Measurements from ENCODE around the gene SDCBP2.

The SDCBP2 gene

DNA sequence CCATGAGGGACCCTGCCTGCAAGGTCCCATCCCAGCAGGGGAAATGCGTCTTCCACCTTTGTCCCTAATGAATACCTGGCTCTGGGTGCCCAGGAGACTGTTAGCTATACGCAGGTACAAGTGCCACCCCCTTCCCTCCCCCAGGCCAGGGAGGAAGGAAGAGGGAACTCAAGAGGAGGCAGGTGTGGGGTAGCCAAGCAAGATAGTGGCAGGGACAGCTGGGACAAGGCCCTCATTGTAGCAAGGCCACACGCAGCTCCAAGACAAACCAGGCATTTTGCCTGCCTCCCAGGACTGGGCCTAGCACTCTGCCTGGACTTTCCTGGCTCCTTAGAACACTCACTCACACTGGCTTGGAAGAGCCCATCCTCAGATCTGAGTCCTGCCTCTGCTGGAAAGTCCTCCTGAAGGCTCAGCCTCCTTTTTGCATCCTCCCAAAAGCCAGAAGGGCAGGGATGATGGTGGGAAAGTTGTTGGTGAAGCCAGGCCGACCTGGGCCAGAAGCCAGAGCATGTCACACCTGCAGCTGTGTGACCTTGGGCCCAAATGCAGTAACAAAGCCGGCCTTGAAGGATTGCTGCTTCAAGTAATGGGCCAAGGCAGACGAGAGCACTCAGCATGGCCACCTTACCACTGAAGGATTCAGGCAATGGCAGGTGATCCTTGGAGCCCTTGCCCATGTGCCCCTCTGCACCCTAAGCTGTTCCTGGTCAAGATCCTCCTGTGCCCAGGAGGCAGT is 35.1 kb downstream of the SDCBP2 start:
- no peak for DNase-seq

DNA sequence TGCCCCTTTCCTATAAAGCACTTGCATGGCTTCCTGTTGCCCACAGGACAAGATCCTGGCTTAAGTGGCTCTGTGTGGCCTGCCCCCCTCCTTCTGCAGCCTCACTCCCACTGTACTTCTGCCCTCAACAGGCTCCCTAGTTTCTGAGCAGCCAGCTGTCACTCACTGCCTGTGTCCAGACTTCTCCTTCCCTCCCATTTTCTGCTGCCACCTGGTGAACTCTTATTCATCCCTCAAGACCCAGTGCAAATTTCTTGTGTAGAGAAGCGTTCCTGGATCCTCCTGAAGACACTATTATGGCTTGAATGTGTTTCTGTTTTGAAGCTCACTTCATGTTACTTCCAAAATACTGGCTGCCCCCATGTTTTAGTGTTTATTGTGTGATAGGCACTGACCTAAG is 36.3 kb downstream of the SDCBP2 start:
- DNase-seq = no peak

DNA sequence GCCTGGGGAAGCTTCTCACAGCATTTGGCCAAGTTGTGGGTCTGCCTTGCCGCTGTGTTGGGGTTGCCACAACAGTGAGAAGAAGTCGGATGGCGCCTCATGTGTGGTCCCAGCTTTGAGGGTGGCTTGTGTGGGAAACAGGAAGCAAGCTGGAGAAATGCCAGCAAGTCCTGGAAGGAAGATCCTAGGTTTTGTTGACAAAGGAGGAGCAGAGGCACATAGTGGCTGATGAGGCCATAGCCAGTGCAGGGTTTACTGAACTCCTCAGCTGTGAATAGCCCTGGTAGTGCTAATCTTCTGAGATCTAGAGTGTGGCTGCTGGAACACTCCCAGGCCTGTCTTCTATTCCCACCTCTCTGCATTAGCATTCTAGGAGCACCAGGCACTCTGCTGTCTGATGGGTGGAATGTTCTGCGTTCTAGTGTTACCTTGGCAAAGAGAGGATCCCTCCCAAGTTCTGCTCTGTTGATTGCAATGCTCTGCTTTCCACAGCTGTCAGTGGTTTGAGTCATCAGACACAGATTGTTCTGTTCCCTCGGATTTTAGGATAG is 37.7 kb downstream of the SDCBP2 start:
- DNase-seq = no peak

DNA sequence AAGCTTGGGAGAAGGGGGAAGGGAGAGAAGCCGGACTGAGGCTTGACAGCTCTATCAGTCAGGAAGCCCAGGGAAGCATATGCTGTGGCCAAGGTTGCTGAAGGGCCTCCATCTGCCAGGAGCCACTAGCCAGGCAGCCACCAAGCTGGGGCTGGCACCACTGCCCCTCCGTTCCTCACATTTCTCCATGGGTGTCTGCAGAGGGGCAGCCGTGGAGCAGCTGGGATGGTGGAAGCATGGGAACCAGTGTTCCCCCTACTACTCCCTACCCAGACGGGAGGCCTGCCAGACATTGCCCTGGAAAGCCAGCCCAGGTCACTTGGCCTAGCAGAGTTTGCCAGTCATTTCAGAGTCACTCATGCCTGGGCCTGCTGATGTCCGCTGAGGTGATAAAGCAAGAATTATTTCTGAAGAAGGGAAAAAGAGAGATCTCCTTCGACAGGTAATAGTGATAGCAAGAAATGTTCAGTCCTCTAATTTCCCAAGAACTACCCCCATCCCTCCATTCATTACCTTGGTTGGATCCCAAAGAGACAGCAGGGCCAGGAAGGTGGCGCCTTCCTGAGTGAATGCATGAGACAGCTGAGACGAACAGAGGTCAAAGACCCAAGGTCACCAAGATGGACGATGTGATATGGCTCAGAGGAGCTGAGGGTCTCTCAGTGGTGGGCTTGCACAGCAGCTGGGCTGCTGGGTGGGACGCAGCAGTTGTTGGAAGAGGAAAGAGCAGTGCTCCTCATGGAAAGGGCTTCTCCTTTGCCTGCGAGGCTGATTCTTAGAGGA is 41.0 kb downstream of the SDCBP2 start:
- no peak for DNase-seq

- no peak for DNase-seq
These were observed 41.6 kb downstream of the SDCBP2 start for GRCh38 chr20:1287306-1287705.

- DNase-seq = no peak
These were observed 42.5 kb downstream of the SDCBP2 start for GRCh38 chr20:1286267-1287024.

DNA sequence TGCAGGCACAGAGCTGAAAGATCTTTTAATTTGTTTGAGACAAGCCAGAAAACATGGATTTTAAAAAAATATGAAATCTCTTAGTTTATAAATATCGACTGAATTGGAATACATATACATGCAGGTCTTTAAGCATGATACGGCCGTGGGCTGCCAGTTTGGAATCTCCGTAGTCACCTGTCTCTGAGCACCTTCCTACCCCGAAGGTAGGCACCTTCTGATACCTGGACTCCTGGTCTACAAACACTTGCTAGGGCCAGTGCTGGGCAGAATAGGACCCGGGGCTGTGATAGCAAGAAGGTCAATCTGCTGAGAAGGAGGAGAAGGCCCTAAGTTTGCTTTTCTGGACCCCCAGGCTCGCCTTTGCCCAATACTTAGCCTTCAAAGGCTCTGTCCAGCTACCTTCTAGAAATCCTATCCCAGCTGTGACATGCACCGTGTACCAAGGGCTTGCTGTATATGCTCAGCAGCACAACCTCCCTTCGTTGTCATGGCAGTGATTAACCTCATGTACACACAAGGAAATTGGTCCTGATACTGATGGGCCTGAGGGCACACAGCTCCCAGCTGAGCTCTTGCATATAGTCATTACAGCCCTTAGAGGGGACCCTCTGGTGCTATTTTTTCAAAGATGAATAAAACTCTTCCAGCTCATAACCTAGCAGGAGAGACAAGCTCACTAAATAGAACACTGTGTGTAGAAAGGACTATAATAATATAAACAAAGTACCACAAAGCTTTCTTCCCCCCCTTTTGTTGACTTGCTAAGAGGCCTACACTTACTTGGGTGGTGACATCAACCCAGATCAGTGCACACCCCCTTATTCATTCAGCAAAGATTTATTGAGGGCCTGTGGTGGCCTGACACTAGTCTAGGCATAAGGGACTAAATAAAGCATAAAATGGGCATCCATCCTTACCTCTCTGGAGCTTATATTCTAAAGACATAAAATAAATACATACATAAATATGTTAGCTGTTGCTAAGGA is 45.1 kb downstream of the SDCBP2 start:
- DNase-seq = no peak

GRCh38 chr20:1282966-1283365 is 46.0 kb downstream of the SDCBP2 start:
- no peak for DNase-seq

- no peak for DNase-seq
These were observed 47.5 kb downstream of the SDCBP2 start for GRCh38 chr20:1281279-1282057.

- DNase-seq = no peak
These were observed 48.5 kb downstream of the SDCBP2 start for GRCh38 chr20:1280195-1281102.

DNA sequence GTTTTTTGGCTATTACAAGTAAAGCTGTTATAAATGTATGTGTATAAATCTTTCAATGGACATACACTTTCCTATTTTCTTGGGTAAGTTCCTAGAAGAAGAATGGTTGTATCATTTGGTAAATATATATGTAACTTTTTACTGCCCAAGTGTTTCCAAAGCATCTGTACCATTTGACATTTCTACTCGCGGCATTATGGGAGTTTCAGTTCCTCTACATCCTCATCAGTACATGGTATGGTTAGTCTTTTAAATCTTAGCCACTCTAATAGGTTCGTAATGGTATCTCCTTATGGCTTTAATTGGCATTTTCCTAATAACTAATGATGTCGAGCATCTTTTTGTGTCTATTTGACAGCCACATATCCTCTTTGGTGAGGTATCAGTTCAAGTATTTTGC is 49.9 kb downstream of the SDCBP2 start:
- no peak for DNase-seq

DNA sequence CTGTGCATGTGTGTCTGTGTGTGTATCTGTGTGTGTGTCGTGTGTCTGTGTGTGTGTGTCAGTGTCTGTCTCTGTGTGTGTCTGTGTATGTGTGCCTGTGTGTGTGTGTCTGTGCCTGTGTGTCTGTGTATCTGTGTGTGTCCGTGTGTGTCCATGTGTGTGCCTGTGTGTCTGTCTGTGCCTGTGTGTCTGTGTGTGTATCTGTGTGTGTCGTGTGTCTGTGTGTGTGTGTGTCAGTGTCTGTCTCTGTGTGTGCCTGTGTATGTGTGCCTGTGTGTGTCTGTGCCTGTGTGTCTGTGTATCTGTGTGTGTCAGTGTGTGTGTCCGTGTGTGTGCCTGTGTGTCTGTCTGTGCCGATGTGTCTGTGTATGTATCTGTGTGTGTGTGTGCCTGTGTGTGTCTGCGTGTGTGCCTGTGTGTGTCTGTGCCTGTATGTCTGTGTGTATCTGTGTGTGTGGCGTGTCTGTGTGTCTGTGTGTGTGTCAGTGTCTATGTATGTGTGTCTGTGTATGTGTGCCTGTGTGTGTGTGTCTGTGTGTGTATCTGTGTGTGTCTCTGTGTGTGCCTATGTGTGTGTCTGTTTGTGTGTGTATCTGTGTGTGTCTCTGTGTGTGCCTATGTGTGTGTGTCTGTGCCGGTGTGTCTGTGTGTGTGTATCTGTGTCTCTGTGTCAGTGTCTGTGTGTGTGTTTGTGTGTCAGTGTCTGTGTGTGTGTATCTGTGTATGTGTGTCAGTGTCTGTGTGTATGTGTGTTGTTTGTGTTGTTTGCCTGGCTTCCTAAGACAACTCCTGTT is 51.2 kb downstream of the SDCBP2 start:
- no peak for DNase-seq

DNA sequence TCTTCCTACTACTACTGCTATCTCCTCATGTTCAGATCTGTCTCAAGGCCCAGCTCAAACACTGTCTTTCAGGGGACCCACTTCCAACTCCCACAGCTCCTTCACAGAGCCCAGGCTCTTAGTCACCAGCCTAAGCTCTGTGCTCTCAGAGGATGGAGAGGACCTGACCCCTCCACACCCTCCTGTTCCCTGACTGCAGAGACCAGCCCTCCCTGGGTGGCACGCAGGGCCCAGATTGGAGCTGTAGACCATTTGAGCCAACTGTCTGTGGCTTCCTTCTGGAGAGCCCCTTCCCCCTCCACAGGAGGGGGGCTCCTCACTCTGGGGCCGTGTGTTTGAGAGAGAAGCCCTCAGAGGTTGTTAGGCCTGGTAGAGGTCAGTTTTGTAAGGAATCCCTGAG is 53.0 kb downstream of the SDCBP2 start:
- no peak for DNase-seq

DNA sequence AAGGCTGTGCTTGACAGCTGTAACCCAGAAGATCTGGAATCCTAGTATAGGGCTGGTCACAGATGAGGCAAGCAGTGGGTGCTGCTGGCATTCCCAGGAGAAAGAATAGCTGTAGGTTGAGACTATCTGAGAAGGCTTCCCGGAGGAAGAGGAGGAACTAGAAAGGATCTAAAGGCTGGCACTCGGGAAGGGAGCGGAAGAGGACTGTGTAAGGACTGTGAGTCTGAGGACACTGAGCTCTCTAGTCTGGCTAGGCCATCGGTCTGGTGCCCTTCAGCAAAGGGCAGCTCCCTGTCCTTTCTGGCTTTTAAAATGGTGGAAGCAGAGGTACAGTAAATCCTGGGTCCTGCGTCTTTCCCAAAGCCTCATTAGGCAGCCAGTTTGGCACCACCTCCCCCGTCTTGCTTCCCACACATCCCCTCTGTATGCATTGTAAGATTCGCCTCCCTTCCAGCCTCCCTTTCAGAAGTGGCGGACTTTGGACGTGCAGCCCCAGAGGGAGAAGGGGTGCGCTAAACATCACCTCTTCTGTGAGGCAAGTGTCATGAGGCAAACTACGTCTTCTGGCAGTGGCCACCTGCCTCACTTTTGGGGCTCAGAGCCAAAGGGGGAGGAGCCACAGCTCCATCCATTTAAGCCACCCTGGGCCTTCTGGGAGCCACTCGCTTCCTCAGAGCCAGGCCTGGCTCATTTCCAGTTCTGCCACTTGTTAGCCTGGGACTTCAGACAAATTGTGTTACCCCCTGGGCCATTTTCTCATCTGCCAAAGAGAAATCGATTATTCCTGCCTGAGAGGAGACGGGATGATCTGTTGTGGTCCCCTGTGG is 54.2 kb downstream of the SDCBP2 start:
- DNase-seq = no peak

GRCh38 chr20:1273366-1273765 is 55.6 kb downstream of the SDCBP2 start:
- DNase-seq = no peak

DNA sequence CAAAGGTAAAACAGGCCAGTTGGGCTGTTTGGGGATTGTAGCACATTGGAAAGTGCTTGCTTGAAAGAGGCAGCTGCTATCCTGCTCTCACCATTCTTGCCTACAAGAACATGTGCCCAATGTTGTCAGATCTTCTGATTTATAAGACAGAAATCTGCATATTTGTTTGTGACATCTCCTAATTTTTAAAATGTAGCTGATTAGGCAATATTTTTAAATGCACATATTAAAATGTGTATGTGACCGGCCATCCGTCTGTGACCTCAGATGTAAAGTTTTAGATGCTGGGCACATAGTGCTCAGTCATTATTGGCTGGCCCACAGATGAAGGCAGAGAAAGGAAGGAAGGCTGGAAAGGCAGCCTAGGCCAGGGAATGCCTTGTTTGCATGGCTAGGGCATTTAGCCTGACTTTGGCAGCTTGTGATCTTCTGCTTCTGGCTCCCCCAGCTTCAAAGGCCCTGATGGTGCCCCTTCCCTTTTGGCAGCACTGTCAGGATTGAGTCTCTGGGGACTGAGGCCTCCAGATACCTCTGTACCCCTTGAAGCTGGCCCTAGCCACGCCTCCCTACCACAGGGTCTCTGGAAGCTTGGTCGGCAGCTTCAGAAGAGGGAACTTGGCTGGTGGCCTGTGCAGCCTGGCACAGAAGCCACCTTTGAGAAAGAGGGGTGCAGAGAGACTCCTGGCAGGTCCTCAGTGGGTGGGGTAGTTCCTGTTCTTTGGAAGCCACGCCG is 56.4 kb downstream of the SDCBP2 start:
- DNase-seq = no peak

DNA sequence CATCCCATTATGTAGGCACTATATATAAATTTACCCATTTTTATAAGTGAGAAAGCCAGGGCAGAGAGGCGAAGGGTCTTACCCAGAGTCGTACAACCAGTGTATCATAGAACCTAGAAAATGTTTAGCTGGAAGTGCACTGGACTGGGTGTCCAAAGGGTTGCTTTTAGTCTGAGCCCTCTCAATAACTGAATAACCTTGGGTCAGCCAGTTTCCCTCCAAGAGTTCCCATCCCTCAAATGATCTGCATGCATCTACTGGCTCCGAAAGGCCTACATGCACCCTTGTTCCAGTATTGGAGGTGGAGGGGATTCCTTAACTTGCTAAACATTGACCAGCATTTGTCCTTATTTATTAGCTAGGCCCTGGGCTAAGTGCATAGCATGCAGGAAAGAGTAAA is 59.1 kb downstream of the SDCBP2 start:
- no peak for DNase-seq

- no peak for DNase-seq
These were observed 59.7 kb downstream of the SDCBP2 start for GRCh38 chr20:1269235-1269634.

All from NCI-H1930 (cell line).